ENCODE results near the gene MZB1. TPM values are rescaled to one million over a fixed set of nuclear protein-coding genes. Genes with fewer than 3 reads are reported as not detected.

MZB1 gene
- total and polyA plus RNA-seq, 2 of the 8 experiments (the other 6 are each of a cell fraction or from before 2014, with no cell fraction given) = 0.39 to 0.47 TPM

- TF ChIP-seq CTBP2 (IDR thresholded peaks at IDR 0.05; ENCODE audit: borderline replicate concordance, insufficient read depth, insufficient read length, low read length) (no peak), SRF (IDR thresholded peaks at IDR 0.05; ENCODE audit: low read depth, low read length) (no peak), TAF7 (optimal IDR thresholded peaks at IDR 0.05; ENCODE audit: borderline replicate concordance, low read depth, low read length) (no peak), SP4 (IDR thresholded peaks at IDR 0.05; ENCODE audit: low read length) (no peak), KDM4A (IDR thresholded peaks at IDR 0.05; ENCODE audit: low read depth, low read length, severe bottlenecking) (no peak), MAFK (IDR thresholded peaks at IDR 0.05; ENCODE audit: low read depth, low read length) (no peak)
Measured at GRCh38 chr5:139415869-139416268, 26.2 kb upstream of the MZB1 start (continued).
